GM18520 (cell line): ENCODE measurements around the gene ZNF648.
"Not testable (repeated sequence)": the region's sequence is repeated elsewhere in the genome, so short reads cannot be mapped to it uniquely, and the experiment has no call there.

Experiments used
- ATAC-seq: cut with Tn5 transposase; IDR thresholded peaks from one replicate; pipeline ENCODE4 v1.9.1; 2021; ENCODE audit not compliant: unreplicated experiment

Gene ZNF648

GRCh38 chr1:182080040-182080439 lies 18.5 kb upstream of the ZNF648 start:
- no peak for ATAC-seq

- no peak for ATAC-seq
Measured at GRCh38 chr1:182071924-182072323, 10.4 kb upstream of the ZNF648 start.

- ATAC-seq = no peak
Measured at GRCh38 chr1:182069028-182069466, 7.5 kb upstream of the ZNF648 start.

GRCh38 chr1:182066934-182067333 lies 5.4 kb upstream of the ZNF648 start:
- no peak for ATAC-seq

GRCh38 chr1:182065126-182065845 lies 3.8 kb upstream of the ZNF648 start:
- ATAC-seq = no peak

- no peak for ATAC-seq
Measured at GRCh38 chr1:182064611-182065010, 3.1 kb upstream of the ZNF648 start.

GRCh38 chr1:182062223-182062622 lies 711 bp upstream of the ZNF648 start:
- no peak for ATAC-seq

- ATAC-seq = no peak
Measured at GRCh38 chr1:182060877-182061276, 635 bp downstream of the ZNF648 start.

GRCh38 chr1:182059936-182060335 lies 1.6 kb downstream of the ZNF648 start:
- ATAC-seq = no peak

GRCh38 chr1:182056601-182057366 lies 4.7 kb downstream of the ZNF648 start:
- ATAC-seq = no peak

GRCh38 chr1:182054698-182055326 lies 6.7 kb downstream of the ZNF648 start:
- no peak for ATAC-seq

GRCh38 chr1:182052355-182052754 lies 9.2 kb downstream of the ZNF648 start:
- ATAC-seq = no peak

GRCh38 chr1:182051938-182052337 lies 9.6 kb downstream of the ZNF648 start:
- ATAC-seq = no peak

- ATAC-seq = no peak
Measured at GRCh38 chr1:182050481-182051448, 10.7 kb downstream of the ZNF648 start.

- ATAC-seq = no peak
Measured at GRCh38 chr1:182048562-182048961, 12.9 kb downstream of the ZNF648 start.

GRCh38 chr1:182046763-182047162 lies 14.7 kb downstream of the ZNF648 start:
- no peak for ATAC-seq

GRCh38 chr1:182045481-182045880 lies 16.0 kb downstream of the ZNF648 start:
- ATAC-seq = not testable (repeated sequence)

- ATAC-seq = no peak
Measured at GRCh38 chr1:182041615-182042014, 19.9 kb downstream of the ZNF648 start.

GRCh38 chr1:182038220-182038619 lies 23.3 kb downstream of the ZNF648 start:
- ATAC-seq = no peak

GRCh38 chr1:182035097-182035770 lies 26.3 kb downstream of the ZNF648 start:
- ATAC-seq = no peak
